ENCODE data around the gene TAS1R1. TPM values are rescaled to one million over a fixed set of nuclear protein-coding genes. Genes with fewer than 3 reads are reported as not detected.

The TAS1R1 gene
- total RNA-seq, 2 donors from 2014 or later = not detected

GRCh38 chr1:6580593-6581409 is 25.7 kb downstream of the TAS1R1 start:
- TF ChIP-seq POLR2A (IDR thresholded peaks at IDR 0.05) = no peak
- TF ChIP-seq, protein P1, sequence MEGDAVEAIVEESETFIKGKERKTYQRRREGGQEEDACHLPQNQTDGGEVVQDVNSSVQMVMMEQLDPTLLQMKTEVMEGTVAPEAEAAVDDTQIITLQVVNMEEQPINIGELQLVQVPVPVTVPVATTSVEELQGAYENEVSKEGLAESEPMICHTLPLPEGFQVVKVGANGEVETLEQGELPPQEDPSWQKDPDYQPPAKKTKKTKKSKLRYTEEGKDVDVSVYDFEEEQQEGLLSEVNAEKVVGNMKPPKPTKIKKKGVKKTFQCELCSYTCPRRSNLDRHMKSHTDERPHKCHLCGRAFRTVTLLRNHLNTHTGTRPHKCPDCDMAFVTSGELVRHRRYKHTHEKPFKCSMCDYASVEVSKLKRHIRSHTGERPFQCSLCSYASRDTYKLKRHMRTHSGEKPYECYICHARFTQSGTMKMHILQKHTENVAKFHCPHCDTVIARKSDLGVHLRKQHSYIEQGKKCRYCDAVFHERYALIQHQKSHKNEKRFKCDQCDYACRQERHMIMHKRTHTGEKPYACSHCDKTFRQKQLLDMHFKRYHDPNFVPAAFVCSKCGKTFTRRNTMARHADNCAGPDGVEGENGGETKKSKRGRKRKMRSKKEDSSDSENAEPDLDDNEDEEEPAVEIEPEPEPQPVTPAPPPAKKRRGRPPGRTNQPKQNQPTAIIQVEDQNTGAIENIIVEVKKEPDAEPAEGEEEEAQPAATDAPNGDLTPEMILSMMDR (IDR thresholded peaks at IDR 0.05) = peak in 3 of 7 experiments; percentile 16 to 48 (median 32)
- ATAC-seq (peak; percentile 14), DNase-seq (peak; percentile 55 to 75 (median 68))
- intact Hi-C loops (cut with DNase I) = no loop called here
- WGBS, 2 donors = 11 to 13% methylated on average over 12 to 19 of the region's 19 CpGs
- Histone ChIP-seq H3K27ac (peak overlapping the region; percentile 88 to 97 (median 94)), H3K36me3 (replicated peaks in 1 of 2; ENCODE audit: insufficient read depth in 1 of 2, low read depth in 2 of 2) (no peaks in the 10 kb centered on the region), H3K9me3 (no peaks in the 10 kb centered on the region), H3K27me3 (no peaks in the 10 kb centered on the region), H3K4me3 (peak overlapping the region; percentile 63 to 96), H3K4me1 (peaks cover 38% of the 10 kb centered on the region)

GRCh38 chr1:6581561-6582305 is 26.6 kb downstream of the TAS1R1 start:
- no peak for ATAC-seq
- intact Hi-C loops (cut with DNase I) = no loop called here
- Histone ChIP-seq H3K4me1 (peaks cover 38% of the 10 kb centered on the region), H3K4me3 (no peak overlapping the region), H3K27me3 (no peaks in the 10 kb centered on the region), H3K36me3 (replicated peaks in 1 of 2; ENCODE audit: insufficient read depth in 1 of 2, low read depth in 2 of 2) (no peaks in the 10 kb centered on the region), H3K27ac (peak overlapping the region; percentile 23 to 97 (median 90)), H3K9me3 (no peaks in the 10 kb centered on the region)
- peak in 1 of 4 donors; percentile 53 for DNase-seq
- WGBS, 2 donors = 36 to 40% methylated on average over 9 to 10 of the region's 10 CpGs
- TF ChIP-seq, protein P1 (IDR thresholded peaks at IDR 0.05) = no peak
- TF ChIP-seq POLR2A (IDR thresholded peaks at IDR 0.05) = no peak

GRCh38 chr1:6582370-6582769 is 27.3 kb downstream of the TAS1R1 start:
- peak in 3 of 4 donors; percentile 51 to 67 (median 64) for DNase-seq
- TF ChIP-seq POLR2A (IDR thresholded peaks at IDR 0.05) = no peak
- TF ChIP-seq, protein P1 (IDR thresholded peaks at IDR 0.05) = no peak
- 33 to 40% methylated on average over 1 of the region's 1 CpG for WGBS, 2 donors
- H3K4me1 ChIP-seq = peaks cover 43% of the 10 kb centered on the region
- intact Hi-C loops (cut with DNase I) = no loop called here
- H3K27me3 ChIP-seq = no peaks in the 10 kb centered on the region
- H3K9me3 ChIP-seq = no peaks in the 10 kb centered on the region
- no peak overlapping the region for H3K4me3 ChIP-seq
- no peak for ATAC-seq
- H3K36me3 ChIP-seq (replicated peaks in 1 of 2; ENCODE audit: insufficient read depth in 1 of 2, low read depth in 2 of 2) = no peaks in the 10 kb centered on the region
- peak overlapping the region in 3 of 4 donors; percentile 23 to 97 (median 93) for H3K27ac ChIP-seq

GRCh38 chr1:6584126-6585080 is 29.3 kb downstream of the TAS1R1 start:
- ATAC-seq (no peak), DNase-seq (no peak)
- Histone ChIP-seq H3K27me3 (no peaks in the 10 kb centered on the region), H3K4me1 (peaks cover 58% of the 10 kb centered on the region), H3K27ac (no peak overlapping the region), H3K4me3 (no peak overlapping the region), H3K9me3 (no peaks in the 10 kb centered on the region), H3K36me3 (replicated peaks in 1 of 2; ENCODE audit: insufficient read depth in 1 of 2, low read depth in 2 of 2) (peaks cover 0 to 7% of the 10 kb centered on the region in 2 donors)
- 70 to 73% methylated on average over 11 to 21 of the region's 21 CpGs for WGBS, 2 donors
- TF ChIP-seq, protein P1 (IDR thresholded peaks at IDR 0.05) = peak in 1 of 7 experiments; percentile 12
- no peak for TF ChIP-seq POLR2A (IDR thresholded peaks at IDR 0.05)
- intact Hi-C loops (cut with DNase I) = no loop called here

Data from body of pancreas (tissue), 4 donors.